HepG2 (cell line): ENCODE results near the gene FTHL17. TPM values are rescaled to one million over a fixed set of nuclear protein-coding genes. Genes with fewer than 3 reads are reported as not detected.

Experiments
- ATAC-seq: fragments of 200-7000 bp; cut with Tn5 transposase; 3 replicates; pipeline ENCODE4 v1.9.1; 2020; ENCODE audit warnings: mild to moderate bottlenecking, moderate library complexity
- BruUV-seq: library from RNA; stranded (reverse); fragments of 400-500 nt; replicated peaks from 2 replicates; lab custom pipeline; 2021; lab: Mats Ljungman, UMichigan
- CTCF ChIA-PET: fragments of 300-600 bp; formaldehyde crosslinking; extraction: SDS; loops from one replicate; lab custom pipeline; 2021; ENCODE audit warnings: low total read pairs, inconsistent platforms, low intra/inter-chr PET ratio; lab: Yijun Ruan, JAX
- POLR2A ChIA-PET: fragments of 350-600 bp; sonication (Branson Sonifier 250); formaldehyde crosslinking; loops from one replicate; lab custom pipeline; 2020; ENCODE audit warnings: antibody characterized with exemption, inconsistent platforms; lab: Yijun Ruan, JAX
- DNase-seq: peaks from one replicate; pipeline ENCODE4 v3.0.0-alpha.2; 2015; ENCODE audit warnings: low spot score
- FAIRE-seq: peaks from 3 replicates; lab custom pipeline; 2011; peaks lifted over from hg19 to GRCh38; lab: Jason Lieb, UNC
- H2AFZ ChIP-seq: one replicate; pipeline ENCODE4 v1.6.1; 2011; ENCODE audit warnings: low read length, inconsistent platforms
- H3K27ac ChIP-seq: fragments of 300-600 bp; 3 replicates; pipeline ENCODE4 v1.8.0; 2011; ENCODE audit warnings: mixed run types, mild to moderate bottlenecking, mixed read lengths, low read length, inconsistent platforms; ENCODE audit not compliant: insufficient read depth; ENCODE audit errors: extremely low read length
- H3K27me3 ChIP-seq, 2 experiments: fragments of 200-600 bp in 1 of 2; 2 replicates in 1 of 2; 3 replicates in 1 of 2; pipeline versions ENCODE4 v1.6.0 to v1.8.0; 2011; ENCODE audit warnings: low read length in 2 of 2, mild to moderate bottlenecking in 2 of 2, moderate library complexity in 2 of 2, inconsistent platforms in 1 of 2; ENCODE audit not compliant: insufficient read depth in 2 of 2, control insufficient read depth in 1 of 2
- H3K36me3 ChIP-seq, 2 experiments: fragments of 200-600 bp in 1 of 2; replicated peaks in 1 of 2; 2 replicates in 1 of 2; 3 replicates in 1 of 2; pipeline versions ENCODE4 v1.5.1 to v1.8.0; 2011; ENCODE audit warnings: low read length in 2 of 2, inconsistent platforms in 1 of 2; ENCODE audit not compliant: insufficient read depth in 2 of 2, control insufficient read depth in 1 of 2
- H3K4me1 ChIP-seq: 2 replicates; pipeline ENCODE4 v1.5.1; 2012; ENCODE audit warnings: low read length, inconsistent platforms; ENCODE audit not compliant: insufficient read depth
- H3K4me2 ChIP-seq: 2 replicates; pipeline ENCODE4 v1.6.0; 2011; ENCODE audit warnings: low read depth, low read length, inconsistent platforms
- H3K4me3 ChIP-seq, 3 experiments: fragments of 200-600 bp in 1 of 3; sonication (generic), shearing (Covaris generic) in 1 of 3; replicated peaks in 1 of 3; 2 replicates each; pipeline ENCODE4 v1.5.1; 2011 to 2016; ENCODE audit warnings: low read length in 3 of 3, inconsistent platforms in 2 of 3, low read depth in 2 of 3, mild to moderate bottlenecking in 2 of 3, control low read depth in 1 of 3, mixed read lengths in 1 of 3; ENCODE audit not compliant: insufficient read depth in 1 of 3
- H3K79me2 ChIP-seq: one replicate; pipeline ENCODE4 v1.6.1; 2011; ENCODE audit warnings: low read length, inconsistent platforms; ENCODE audit not compliant: insufficient read depth
- H3K9ac ChIP-seq: 2 replicates; pipeline ENCODE4 v1.6.0; 2011; ENCODE audit warnings: mild to moderate bottlenecking, low read depth, low read length, inconsistent platforms; ENCODE audit not compliant: insufficient read depth
- H3K9me3 ChIP-seq: 2 replicates; pipeline ENCODE4 v1.5.1; 2012; ENCODE audit warnings: mild to moderate bottlenecking, low read length
- H4K20me1 ChIP-seq: 2 replicates; pipeline ENCODE4 v1.6.0; 2011; ENCODE audit warnings: inconsistent platforms, mild to moderate bottlenecking, low read length, moderate library complexity; ENCODE audit not compliant: insufficient read depth
- ARID4A ChIP-seq: sonication (generic); formaldehyde crosslinking; IDR thresholded peaks from 2 replicates; pipeline ENCODE4 v1.5.0; 2020; ENCODE audit warnings: mild to moderate bottlenecking, missing genetic modification reagents, borderline replicate concordance
- ZFP36 ChIP-seq: fragments of 150-350 bp; IDR thresholded peaks from 2 replicates; pipeline ENCODE4 v1.6.1; 2018; ENCODE audit warnings: borderline replicate concordance, low read length, low read depth; ENCODE audit not compliant: partially characterized antibody
- WGBS: methylation state at CpG from one replicate; pipeline ENCODE4 v1.1.6; 2017; ENCODE audit warnings: low lambda C conversion rate; 5-methylcytosine and 5-hydroxymethylcytosine counted together
- in situ Hi-C: cut with HindIII; loops from 2 replicates; pipeline ENCODE4 v1.10.0; 2017; ENCODE audit warnings: low pct_unique_long_range_greater_than_20kb; ENCODE audit not compliant: extremely low pct_ligation_motif_present
- intact Hi-C: fragments of 100-400 bp; cut with micrococcal nuclease; formaldehyde crosslinking; loops from one replicate; pipeline ENCODE4 v1.10.0; 2022; ENCODE audit not compliant: unreplicated experiment
- polyA plus RNA-seq, 8 experiments: library from polyadenylated mRNA; depleted of rRNA in 3 of 8; stranded (reverse) in 7 of 8; unstranded in 1 of 8; fragments of >200 nt; fragmentation: Illumina TruSeq in 4 of 8; extraction: Trizol in 4 of 8; gene quantifications; 2 replicates each; pipeline versions ENCODE4 v1.2.1 to v1.2.3, GENCODE V29; 2011 to 2016; ENCODE audit warnings: low read depth in 4 of 8, missing spikeins in 1 of 8, mixed read lengths in 1 of 8; ENCODE audit not compliant: insufficient read depth in 1 of 8
- total RNA-seq, 5 experiments: library from RNA; depleted of rRNA; stranded (reverse); fragments of >200 nt; fragmentation: Illumina TruSeq; extraction: Trizol; gene quantifications; 2 replicates each; pipeline ENCODE4 v1.2.3, GENCODE V29; 2016; ENCODE audit warnings: low read depth in 1 of 5

FTHL17 gene
- total and polyA plus RNA-seq, 2 of the 13 experiments (the other 11 are each of a cell fraction or from before 2014, with no cell fraction given) = not detected

- H3K4me3 ChIP-seq = no peak overlapping the region
Measured at GRCh38 chrX:31092970-31093638, 21.3 kb upstream of the FTHL17 start.

More at GRCh38 chrX:31092970-31093638, 21.3 kb upstream of the FTHL17 start:
- Histone ChIP-seq H3K79me2 (no peaks in the 10 kb centered on the region), H3K36me3 (no peaks in the 10 kb centered on the region), H3K27me3 (no peaks in the 10 kb centered on the region), H3K4me1 (no peaks in the 10 kb centered on the region), H4K20me1 (no peaks in the 10 kb centered on the region), H3K9ac (no peak overlapping the region), H3K9me3 (no peaks in the 10 kb centered on the region), H3K27ac (no peak overlapping the region), H2AFZ (no peak overlapping the region), H3K4me2 (no peak overlapping the region)
- TF ChIP-seq ARID4A (no peak), ZFP36 (no peak)
- ChIA-PET CTCF (no interaction called here), POLR2A (no interaction called here)
- intact Hi-C loops (no loop called here), in situ Hi-C loops (no loop called here)
- DNase-seq (no peak), FAIRE-seq (no peak), ATAC-seq (no peak)
- WGBS = 15% methylated on average over 3 of the region's 3 CpGs
- BruUV-seq = no TSS peak
